Measurements from ENCODE around the gene MICU2.

Gene MICU2

GRCh38 chr13:21537105-21537504 lies 66.9 kb downstream of the MICU2 start:
- DNase-seq (ENCODE audit: low read depth), result peak; percentile 15
- no peak for TF ChIP-seq CTCF (conservative IDR thresholded peaks at IDR 0.05; ENCODE audit: low read length)

GRCh38 chr13:21534760-21535159 lies 69.2 kb downstream of the MICU2 start:
- no peak overlapping the region for H3K4me3 ChIP-seq (ENCODE audit: low read length)
- TF ChIP-seq CTCF (conservative IDR thresholded peaks at IDR 0.05; ENCODE audit: low read length), result no peak
- DNase-seq (ENCODE audit: low read depth), result no peak

More at GRCh38 chr13:21537105-21537504, 66.9 kb downstream of the MICU2 start:
- H3K4me3 ChIP-seq (ENCODE audit: low read length), result no peak overlapping the region

GRCh38 chr13:21531455-21531854 lies 72.5 kb downstream of the MICU2 start:
- DNase-seq (ENCODE audit: low read depth), result no peak
- H3K4me3 ChIP-seq (ENCODE audit: low read length), result no peak overlapping the region
- TF ChIP-seq CTCF (conservative IDR thresholded peaks at IDR 0.05; ENCODE audit: low read length), result no peak

- no peak for DNase-seq (ENCODE audit: low read depth)
- no peak for TF ChIP-seq CTCF (conservative IDR thresholded peaks at IDR 0.05; ENCODE audit: low read length)
Measured at GRCh38 chr13:21530656-21531055, 73.3 kb downstream of the MICU2 start.

GRCh38 chr13:21529146-21529893 lies 74.7 kb downstream of the MICU2 start:
- no peak for DNase-seq (ENCODE audit: low read depth)
- no peak overlapping the region for H3K4me3 ChIP-seq (ENCODE audit: low read length)
- no peak for TF ChIP-seq CTCF (conservative IDR thresholded peaks at IDR 0.05; ENCODE audit: low read length)

More at GRCh38 chr13:21530656-21531055, 73.3 kb downstream of the MICU2 start:
- H3K4me3 ChIP-seq (ENCODE audit: low read length), result no peak overlapping the region

- no peak for TF ChIP-seq CTCF (conservative IDR thresholded peaks at IDR 0.05; ENCODE audit: low read length)
Measured at GRCh38 chr13:21528616-21529015, 75.4 kb downstream of the MICU2 start.

More at GRCh38 chr13:21528616-21529015, 75.4 kb downstream of the MICU2 start:
- DNase-seq (ENCODE audit: low read depth), result peak; percentile 86
- no peak overlapping the region for H3K4me3 ChIP-seq (ENCODE audit: low read length)
